ENCODE data around the gene IRS1.

The IRS1 gene

GRCh38 chr2:226726546-226726945, 73.1 kb downstream of the IRS1 start:
- no peak overlapping the region for H3K4me3 ChIP-seq (ENCODE audit: low read depth, low read length)
- TF ChIP-seq, protein P1, sequence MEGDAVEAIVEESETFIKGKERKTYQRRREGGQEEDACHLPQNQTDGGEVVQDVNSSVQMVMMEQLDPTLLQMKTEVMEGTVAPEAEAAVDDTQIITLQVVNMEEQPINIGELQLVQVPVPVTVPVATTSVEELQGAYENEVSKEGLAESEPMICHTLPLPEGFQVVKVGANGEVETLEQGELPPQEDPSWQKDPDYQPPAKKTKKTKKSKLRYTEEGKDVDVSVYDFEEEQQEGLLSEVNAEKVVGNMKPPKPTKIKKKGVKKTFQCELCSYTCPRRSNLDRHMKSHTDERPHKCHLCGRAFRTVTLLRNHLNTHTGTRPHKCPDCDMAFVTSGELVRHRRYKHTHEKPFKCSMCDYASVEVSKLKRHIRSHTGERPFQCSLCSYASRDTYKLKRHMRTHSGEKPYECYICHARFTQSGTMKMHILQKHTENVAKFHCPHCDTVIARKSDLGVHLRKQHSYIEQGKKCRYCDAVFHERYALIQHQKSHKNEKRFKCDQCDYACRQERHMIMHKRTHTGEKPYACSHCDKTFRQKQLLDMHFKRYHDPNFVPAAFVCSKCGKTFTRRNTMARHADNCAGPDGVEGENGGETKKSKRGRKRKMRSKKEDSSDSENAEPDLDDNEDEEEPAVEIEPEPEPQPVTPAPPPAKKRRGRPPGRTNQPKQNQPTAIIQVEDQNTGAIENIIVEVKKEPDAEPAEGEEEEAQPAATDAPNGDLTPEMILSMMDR (IDR thresholded peaks at IDR 0.05; ENCODE audit: borderline replicate concordance, insufficient read depth, low read depth, low read length): no peak

GRCh38 chr2:226725126-226725860, 74.3 kb downstream of the IRS1 start:
- TF ChIP-seq, protein P1 (IDR thresholded peaks at IDR 0.05; ENCODE audit: borderline replicate concordance, insufficient read depth, low read depth, low read length): no peak
- H3K4me3 ChIP-seq (ENCODE audit: low read depth, low read length): no peak overlapping the region

- TF ChIP-seq, protein P1 (IDR thresholded peaks at IDR 0.05; ENCODE audit: borderline replicate concordance, insufficient read depth, low read depth, low read length): no peak
- H3K4me3 ChIP-seq (ENCODE audit: low read depth, low read length): no peak overlapping the region
Measured at GRCh38 chr2:226721541-226721940, 78.1 kb downstream of the IRS1 start.

- H3K4me3 ChIP-seq (ENCODE audit: low read depth, low read length): no peak overlapping the region
- TF ChIP-seq, protein P1 (IDR thresholded peaks at IDR 0.05; ENCODE audit: borderline replicate concordance, insufficient read depth, low read depth, low read length): no peak
Measured at GRCh38 chr2:226720948-226721347, 78.7 kb downstream of the IRS1 start.

- TF ChIP-seq, protein P1 (IDR thresholded peaks at IDR 0.05; ENCODE audit: borderline replicate concordance, insufficient read depth, low read depth, low read length): no peak
- no peak overlapping the region for H3K4me3 ChIP-seq (ENCODE audit: low read depth, low read length)
Measured at GRCh38 chr2:226717719-226718118, 81.9 kb downstream of the IRS1 start.

DNA sequence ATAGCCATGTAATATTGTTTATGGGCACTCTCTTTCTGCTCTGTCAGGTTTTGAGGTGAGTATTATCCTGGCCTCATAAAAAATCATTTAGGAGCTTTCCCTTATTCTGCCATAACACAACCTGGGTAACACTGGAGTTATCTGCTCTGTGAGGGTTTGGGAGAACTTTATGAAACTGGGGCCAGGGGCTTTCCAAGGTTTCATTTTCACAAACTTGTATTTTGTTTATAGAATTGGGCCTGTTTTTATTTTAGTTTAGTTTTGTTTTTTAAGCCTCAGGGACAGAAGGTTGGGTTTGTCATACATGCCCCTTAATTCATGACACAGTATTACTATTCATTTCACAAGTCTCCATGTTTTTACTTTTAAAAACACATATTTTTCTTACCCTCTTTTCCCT, 83.5 kb downstream of the IRS1 start:
- H3K4me3 ChIP-seq (ENCODE audit: low read depth, low read length): no peak overlapping the region
- TF ChIP-seq, protein P1 (IDR thresholded peaks at IDR 0.05; ENCODE audit: borderline replicate concordance, insufficient read depth, low read depth, low read length): no peak

DNA sequence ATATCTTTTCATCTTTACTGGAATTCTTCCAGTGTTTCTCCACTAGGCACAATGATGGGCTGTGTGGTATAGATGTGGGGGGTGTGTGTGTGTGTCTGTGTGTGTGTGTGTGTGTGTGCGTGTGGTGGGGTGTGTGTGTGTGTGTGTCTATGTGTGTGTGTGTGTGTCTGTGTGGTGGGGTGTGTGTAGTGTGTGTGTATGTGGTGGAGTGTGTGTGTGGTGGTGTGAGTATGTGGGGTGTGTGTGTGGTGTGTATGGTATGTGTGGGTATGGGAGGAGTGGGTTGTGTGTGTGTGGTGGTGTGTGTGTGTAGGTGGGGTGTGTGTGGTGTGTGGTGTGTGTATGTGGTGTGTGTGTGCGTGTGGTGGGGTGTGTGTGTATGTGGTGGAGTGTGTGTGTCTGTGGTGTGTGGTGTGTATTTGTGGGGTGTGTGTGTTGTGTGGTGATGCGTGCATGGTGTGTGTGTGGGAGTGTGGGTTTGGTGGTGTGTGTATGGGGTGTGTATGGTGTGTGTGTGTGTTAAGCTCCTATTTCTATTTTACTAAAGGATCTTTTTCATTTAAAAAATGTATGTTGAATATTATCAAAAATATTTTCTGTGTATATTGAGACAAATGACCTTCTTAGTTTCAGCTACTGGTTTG, 84.2 kb downstream of the IRS1 start:
- TF ChIP-seq, protein P1 (IDR thresholded peaks at IDR 0.05; ENCODE audit: borderline replicate concordance, insufficient read depth, low read depth, low read length): no peak
- no peak overlapping the region for H3K4me3 ChIP-seq (ENCODE audit: low read depth, low read length)
